ENCODE measurements around the gene FAM53C.
A peak's percentile ranks its signal among the peaks of the same experiment; 100 is the strongest.
"Not testable (repeated sequence)": the region's sequence is repeated elsewhere in the genome, so short reads cannot be mapped to it uniquely, and the experiment has no call there.

The FAM53C gene

GRCh38 chr5:138337685-138338410, at the start of gene FAM53C:
TSS of gene FAM53C (plus strand) at chr5:138338266. CDS start at chr5:138341336, 3,070 bp downstream.
- DNase-seq, result peak; percentile 77

- no peak for DNase-seq
These were observed 48.8 kb upstream of the FAM53C start for GRCh38 chr5:138289296-138289695.

GRCh38 chr5:138303372-138303771, 34.7 kb upstream of the FAM53C start:
- no peak for DNase-seq

GRCh38 chr5:138305797-138306196, 32.3 kb upstream of the FAM53C start:
- DNase-seq, result peak; percentile 72

- DNase-seq, result no peak
These were observed 22.3 kb upstream of the FAM53C start for GRCh38 chr5:138315751-138316278.

- DNase-seq, result no peak
These were observed 21.7 kb upstream of the FAM53C start for GRCh38 chr5:138316355-138316754.

- DNase-seq, result not testable (repeated sequence)
These were observed 19.9 kb upstream of the FAM53C start for GRCh38 chr5:138318211-138318610.

GRCh38 chr5:138330813-138331448, 7.1 kb upstream of the FAM53C start:
- DNase-seq, result no peak

GRCh38 chr5:138331449-138332368, 6.4 kb upstream of the FAM53C start, which contains the start of gene CDC25C:
TSS of gene CDC25C (minus strand) at chr5:138331804. CDS start at chr5:138331180, 624 bp downstream.
- DNase-seq, result peak; percentile 97

- no peak for DNase-seq
These were observed 3.1 kb upstream of the FAM53C start for GRCh38 chr5:138334867-138335447.

GRCh38 chr5:138336952-138337684, 948 bp upstream of the FAM53C start:
- peak; percentile 77 for DNase-seq

- no peak for DNase-seq
These were observed 485 bp downstream of the FAM53C start for GRCh38 chr5:138338411-138339090.

GRCh38 chr5:138339091-138339456, 1.0 kb downstream of the FAM53C start:
- DNase-seq, result no peak

- no peak for DNase-seq
These were observed 1.4 kb downstream of the FAM53C start for GRCh38 chr5:138339464-138339863.

- no peak for DNase-seq
These were observed 1.9 kb downstream of the FAM53C start for GRCh38 chr5:138340008-138340407.

- DNase-seq, result no peak
These were observed 7.0 kb downstream of the FAM53C start for GRCh38 chr5:138344887-138345622.

- no peak for DNase-seq
These were observed 8.8 kb downstream of the FAM53C start for GRCh38 chr5:138346889-138347288.

- no peak for DNase-seq
These were observed 11.9 kb downstream of the FAM53C start for GRCh38 chr5:138349852-138350562.

- no peak for DNase-seq
These were observed 12.5 kb downstream of the FAM53C start for GRCh38 chr5:138350563-138350890.

GRCh38 chr5:138351056-138351455, 13.0 kb downstream of the FAM53C start:
- DNase-seq, result no peak
